ENCODE data around the gene MIA2. TPM values are rescaled to one million over a fixed set of nuclear protein-coding genes. Genes with fewer than 3 reads are reported as not detected.

Gene MIA2
- polyA plus RNA-seq (2013, experiment 1 of 2), result 12.3 TPM
- polyA plus RNA-seq (2013, experiment 2 of 2), result 12.6 TPM

DNA sequence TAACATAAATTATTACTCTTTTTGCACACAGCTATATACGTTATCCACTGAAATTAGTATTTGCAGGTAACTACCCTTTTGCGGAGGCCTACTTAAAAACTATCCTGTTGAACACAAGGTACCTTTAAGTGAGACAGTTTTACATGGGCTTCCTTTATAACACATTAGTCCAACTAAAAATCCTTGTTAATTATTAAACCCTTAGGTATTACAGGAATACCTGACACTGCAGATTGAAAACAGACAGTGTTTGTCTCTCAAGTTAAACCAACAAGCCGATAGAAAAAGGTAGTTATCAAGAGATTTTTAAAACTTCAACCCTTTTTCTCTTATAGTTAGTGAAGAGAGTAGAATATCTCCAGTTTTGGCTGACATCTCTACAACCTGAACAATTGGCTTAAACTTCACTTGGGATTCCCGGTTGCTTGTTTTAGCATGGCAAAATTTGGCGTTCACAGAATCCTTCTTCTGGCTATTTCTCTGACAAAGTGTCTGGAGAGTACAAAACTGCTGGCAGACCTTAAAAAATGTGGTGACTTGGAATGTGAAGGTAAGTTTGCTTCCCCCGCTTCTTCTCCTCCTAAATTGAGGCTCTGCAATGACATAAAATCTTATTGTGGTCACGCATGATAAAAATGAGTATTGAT lies at the start of gene MIA2:
Gene MIA2 (plus strand): TSS at position 236 of the 647 bp plus-strand sequence. CDS start 200 bp downstream, at position 436.
- DNase-seq, result no peak
- Histone ChIP-seq H2BK120ac (ENCODE audit: low read depth, low read length) (no peak within 1 kb of the TSS), H3K14ac (ENCODE audit: low read length in 2 of 2) (no peak within 1 kb of the TSS), H3K27ac (ENCODE audit: low read length, poor library complexity, severe bottlenecking) (peak within 1 kb of the TSS; percentile 80), H2AFZ (ENCODE audit: low read depth, low read length) (no peak within 1 kb of the TSS), H2AK5ac (ENCODE audit: low read length, severe bottlenecking) (no peak within 1 kb of the TSS), H3K9me3 (ENCODE audit: control insufficient read depth, low read length) (no peaks in the 10 kb centered on the region), H3K4me2 (ENCODE audit: low read length, poor library complexity, severe bottlenecking) (peak within 1 kb of the TSS; percentile 26), H3K4ac (ENCODE audit: low read depth in 1 of 2, low read length in 2 of 2) (no peak within 1 kb of the TSS), H4K8ac (ENCODE audit: low read length) (no peak within 1 kb of the TSS), H3K36me3 (ENCODE audit: control insufficient read depth in 1 of 2, insufficient read depth in 2 of 2, low read depth in 1 of 2, low read length in 2 of 2) (peaks cover 0 to 3% of the 10 kb centered on the region in 2 experiments), H2BK15ac (ENCODE audit: low read depth, poor library complexity, severe bottlenecking) (no peak within 1 kb of the TSS), H4K91ac (ENCODE audit: low read length) (no peak within 1 kb of the TSS), H3K4me3 (ENCODE audit: insufficient read depth in 1 of 2, low read depth in 1 of 2, low read length in 2 of 2) (peak within 1 kb of the TSS in 1 of 2 experiments; percentile 20), H3K9ac (ENCODE audit: low read length) (peak within 1 kb of the TSS; percentile 82), H2BK12ac (ENCODE audit: low read length in 2 of 2) (no peak within 1 kb of the TSS), H3K18ac (ENCODE audit: low read depth in 1 of 2, low read length in 2 of 2) (no peak within 1 kb of the TSS), H2BK5ac (ENCODE audit: low read depth, low read length, poor library complexity, severe bottlenecking) (no peak within 1 kb of the TSS), H3K79me1 (replicated peaks; ENCODE audit: low read length, poor library complexity, severe bottlenecking) (peaks cover 3% of the 10 kb centered on the region), H3K27me3 (ENCODE audit: control insufficient read depth in 1 of 2, insufficient read depth in 1 of 2, low read length in 2 of 2) (no peaks in the 10 kb centered on the region), H3K23ac (ENCODE audit: low read length in 2 of 2) (no peak within 1 kb of the TSS), H3K4me1 (ENCODE audit: control insufficient read depth, insufficient read depth, low read depth, low read length) (peaks cover 5% of the 10 kb centered on the region)
- WGBS, result 99% methylated on average over 5 of the region's 7 CpGs

DNA sequence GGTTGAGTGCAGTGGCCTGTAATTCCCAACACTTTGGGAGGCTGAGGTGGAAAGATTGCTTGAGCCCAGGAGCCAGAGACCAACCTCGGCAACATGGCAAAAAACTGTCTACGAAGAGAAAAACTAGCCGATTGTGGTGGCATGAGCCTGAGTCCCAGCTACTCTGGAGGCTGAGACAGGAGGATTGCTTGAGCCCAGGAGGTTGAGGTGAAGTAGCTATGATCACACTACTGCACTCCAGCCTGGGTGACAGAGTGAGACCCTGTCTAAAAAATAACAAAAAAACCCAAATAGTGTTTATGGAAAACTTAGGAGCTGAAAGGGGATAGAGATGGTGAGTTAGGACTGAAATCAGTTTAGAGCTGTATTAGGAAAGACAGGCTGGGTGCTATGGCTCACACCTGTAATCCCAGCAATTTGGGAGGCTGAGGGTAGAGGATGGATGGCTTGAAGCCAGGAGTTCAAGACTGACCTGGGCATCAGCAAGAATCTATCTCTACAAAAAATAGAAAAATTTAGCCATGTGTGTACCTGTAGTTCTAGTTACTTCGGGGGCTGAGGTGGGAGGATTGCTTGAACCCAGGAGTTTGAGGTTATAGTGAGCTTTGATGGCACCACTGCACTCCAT lies 49.0 kb upstream of the MIA2 start:
- H3K4me1 ChIP-seq (ENCODE audit: control insufficient read depth, insufficient read depth, low read depth, low read length), result no peaks in the 10 kb centered on the region
- no peak overlapping the region for H4K91ac ChIP-seq (ENCODE audit: low read length)
- H3K23ac ChIP-seq (ENCODE audit: low read length in 2 of 2), result no peak overlapping the region
- H3K36me3 ChIP-seq (ENCODE audit: control insufficient read depth in 1 of 2, insufficient read depth in 2 of 2, low read depth in 1 of 2, low read length in 2 of 2), result peaks cover 22 to 61% of the 10 kb centered on the region in 2 experiments
- no peak for DNase-seq
- H2AFZ ChIP-seq (ENCODE audit: low read depth, low read length), result no peak overlapping the region
- no peaks in the 10 kb centered on the region for H3K27me3 ChIP-seq (ENCODE audit: control insufficient read depth in 1 of 2, insufficient read depth in 1 of 2, low read length in 2 of 2)
- H2BK12ac ChIP-seq (ENCODE audit: low read length in 2 of 2), result no peak overlapping the region
- H4K8ac ChIP-seq (ENCODE audit: low read length), result no peak overlapping the region
- H3K4me2 ChIP-seq (ENCODE audit: low read length, poor library complexity, severe bottlenecking), result no peak overlapping the region
- no peak overlapping the region for H3K14ac ChIP-seq (ENCODE audit: low read length in 2 of 2)
- H3K79me1 ChIP-seq (replicated peaks; ENCODE audit: low read length, poor library complexity, severe bottlenecking), result peaks cover 11% of the 10 kb centered on the region
- H3K4ac ChIP-seq (ENCODE audit: low read depth in 1 of 2, low read length in 2 of 2), result no peak overlapping the region
- H2AK5ac ChIP-seq (ENCODE audit: low read length, severe bottlenecking), result no peak overlapping the region
- H2BK120ac ChIP-seq (ENCODE audit: low read depth, low read length), result no peak overlapping the region
- H3K27ac ChIP-seq (ENCODE audit: low read length, poor library complexity, severe bottlenecking), result no peak overlapping the region
- no peak overlapping the region for H3K18ac ChIP-seq (ENCODE audit: low read depth in 1 of 2, low read length in 2 of 2)
- no peak overlapping the region for H3K4me3 ChIP-seq (ENCODE audit: insufficient read depth in 1 of 2, low read depth in 1 of 2, low read length in 2 of 2)
- no peak overlapping the region for H3K9ac ChIP-seq (ENCODE audit: low read length)
- no peaks in the 10 kb centered on the region for H3K9me3 ChIP-seq (ENCODE audit: control insufficient read depth, low read length)
- 94% methylated on average over 4 of the region's 4 CpGs for WGBS
- H2BK15ac ChIP-seq (ENCODE audit: low read depth, poor library complexity, severe bottlenecking), result no peak overlapping the region
- H2BK5ac ChIP-seq (ENCODE audit: low read depth, low read length, poor library complexity, severe bottlenecking), result no peak overlapping the region

- H3K27ac ChIP-seq (ENCODE audit: low read length, poor library complexity, severe bottlenecking), result no peak overlapping the region
- H2AK5ac ChIP-seq (ENCODE audit: low read length, severe bottlenecking), result no peak overlapping the region
- no peak overlapping the region for H3K23ac ChIP-seq (ENCODE audit: low read length in 2 of 2)
- H3K79me1 ChIP-seq (replicated peaks; ENCODE audit: low read length, poor library complexity, severe bottlenecking), result peaks cover 10% of the 10 kb centered on the region
- H4K91ac ChIP-seq (ENCODE audit: low read length), result no peak overlapping the region
- H3K4me2 ChIP-seq (ENCODE audit: low read length, poor library complexity, severe bottlenecking), result no peak overlapping the region
- no peak overlapping the region for H3K4ac ChIP-seq (ENCODE audit: low read depth in 1 of 2, low read length in 2 of 2)
- H3K9me3 ChIP-seq (ENCODE audit: control insufficient read depth, low read length), result no peaks in the 10 kb centered on the region
- H3K4me3 ChIP-seq (ENCODE audit: insufficient read depth in 1 of 2, low read depth in 1 of 2, low read length in 2 of 2), result no peak overlapping the region
- no peak overlapping the region for H2BK15ac ChIP-seq (ENCODE audit: low read depth, poor library complexity, severe bottlenecking)
- H3K4me1 ChIP-seq (ENCODE audit: control insufficient read depth, insufficient read depth, low read depth, low read length), result no peaks in the 10 kb centered on the region
- H4K8ac ChIP-seq (ENCODE audit: low read length), result no peak overlapping the region
- no peak for DNase-seq
- H2BK5ac ChIP-seq (ENCODE audit: low read depth, low read length, poor library complexity, severe bottlenecking), result no peak overlapping the region
- no peak overlapping the region for H2BK12ac ChIP-seq (ENCODE audit: low read length in 2 of 2)
- H2BK120ac ChIP-seq (ENCODE audit: low read depth, low read length), result no peak overlapping the region
- no peak overlapping the region for H2AFZ ChIP-seq (ENCODE audit: low read depth, low read length)
- H3K18ac ChIP-seq (ENCODE audit: low read depth in 1 of 2, low read length in 2 of 2), result no peak overlapping the region
- no peak overlapping the region for H3K14ac ChIP-seq (ENCODE audit: low read length in 2 of 2)
- no peak overlapping the region for H3K9ac ChIP-seq (ENCODE audit: low read length)
- peaks cover 20 to 54% of the 10 kb centered on the region in 2 experiments for H3K36me3 ChIP-seq (ENCODE audit: control insufficient read depth in 1 of 2, insufficient read depth in 2 of 2, low read depth in 1 of 2, low read length in 2 of 2)
- H3K27me3 ChIP-seq (ENCODE audit: control insufficient read depth in 1 of 2, insufficient read depth in 1 of 2, low read length in 2 of 2), result no peaks in the 10 kb centered on the region
- WGBS, result 94% methylated on average over 4 of the region's 5 CpGs
Observed at GRCh38 chr14:39185256-39186049, 48.3 kb upstream of the MIA2 start.

DNA sequence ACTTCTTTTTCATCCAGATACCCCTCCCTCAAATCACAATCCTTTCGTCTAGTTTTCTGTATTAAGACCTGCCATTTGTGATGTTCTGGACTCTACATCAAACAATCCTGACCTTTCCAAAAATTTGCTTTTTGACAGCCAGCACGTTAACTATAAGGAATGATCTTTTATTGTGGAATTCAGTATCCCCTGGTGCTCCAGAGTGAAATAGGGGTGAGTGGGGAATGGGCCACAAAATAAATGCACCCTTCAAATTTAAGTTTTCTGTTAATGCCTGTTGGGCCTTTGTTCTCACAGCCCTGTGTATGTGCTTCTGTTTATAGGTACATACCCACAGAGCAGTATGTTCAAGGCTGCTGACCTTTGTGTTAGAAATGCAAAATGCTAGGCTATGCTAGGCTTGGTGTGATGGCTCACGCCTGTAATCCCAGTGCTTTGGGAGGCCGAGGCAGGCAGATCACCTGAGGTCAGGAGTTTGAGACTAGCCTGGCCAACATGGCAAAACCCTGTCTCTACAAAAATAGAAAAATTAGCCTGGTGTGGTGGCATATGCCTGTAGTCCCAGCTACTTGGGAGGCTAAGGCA lies 46.7 kb upstream of the MIA2 start:
- H4K8ac ChIP-seq (ENCODE audit: low read length), result no peak overlapping the region
- H3K4me1 ChIP-seq (ENCODE audit: control insufficient read depth, insufficient read depth, low read depth, low read length), result no peaks in the 10 kb centered on the region
- 75% methylated on average over 2 of the region's 4 CpGs for WGBS

More for the DNA sequence above, 46.7 kb upstream of the MIA2 start:
- Histone ChIP-seq H3K14ac (ENCODE audit: low read length in 2 of 2) (no peak overlapping the region), H4K91ac (ENCODE audit: low read length) (no peak overlapping the region), H3K79me1 (replicated peaks; ENCODE audit: low read length, poor library complexity, severe bottlenecking) (peaks cover 4% of the 10 kb centered on the region), H2BK12ac (ENCODE audit: low read length in 2 of 2) (no peak overlapping the region), H2BK120ac (ENCODE audit: low read depth, low read length) (no peak overlapping the region), H3K9ac (ENCODE audit: low read length) (no peak overlapping the region), H2AFZ (ENCODE audit: low read depth, low read length) (no peak overlapping the region), H2BK15ac (ENCODE audit: low read depth, poor library complexity, severe bottlenecking) (no peak overlapping the region), H3K9me3 (ENCODE audit: control insufficient read depth, low read length) (no peaks in the 10 kb centered on the region), H2BK5ac (ENCODE audit: low read depth, low read length, poor library complexity, severe bottlenecking) (no peak overlapping the region), H2AK5ac (ENCODE audit: low read length, severe bottlenecking) (no peak overlapping the region), H3K4me2 (ENCODE audit: low read length, poor library complexity, severe bottlenecking) (no peak overlapping the region), H3K4me3 (ENCODE audit: insufficient read depth in 1 of 2, low read depth in 1 of 2, low read length in 2 of 2) (no peak overlapping the region), H3K23ac (ENCODE audit: low read length in 2 of 2) (no peak overlapping the region), H3K36me3 (ENCODE audit: control insufficient read depth in 1 of 2, insufficient read depth in 2 of 2, low read depth in 1 of 2, low read length in 2 of 2) (peaks cover 13 to 38% of the 10 kb centered on the region in 2 experiments), H3K27ac (ENCODE audit: low read length, poor library complexity, severe bottlenecking) (no peak overlapping the region), H3K18ac (ENCODE audit: low read depth in 1 of 2, low read length in 2 of 2) (no peak overlapping the region), H3K4ac (ENCODE audit: low read depth in 1 of 2, low read length in 2 of 2) (no peak overlapping the region), H3K27me3 (ENCODE audit: control insufficient read depth in 1 of 2, insufficient read depth in 1 of 2, low read length in 2 of 2) (no peaks in the 10 kb centered on the region)
- no peak for DNase-seq
